Stimulated activated CD4-positive, alpha-beta T cell treated with anti-CD3 and anti-CD28 coated beads, Interleukin-2, amount 100 ng/mL, for 4 hours (primary cell): ENCODE results near the gene STK36.
A peak's percentile ranks its signal among the peaks of the same experiment; 100 is the strongest.

ENCODE experiments used
- DNase-seq: peaks from one replicate; pipeline ENCODE4 v3.0.0-alpha.2; 2020; ENCODE audit warnings: low read depth

STK36 gene

DNA sequence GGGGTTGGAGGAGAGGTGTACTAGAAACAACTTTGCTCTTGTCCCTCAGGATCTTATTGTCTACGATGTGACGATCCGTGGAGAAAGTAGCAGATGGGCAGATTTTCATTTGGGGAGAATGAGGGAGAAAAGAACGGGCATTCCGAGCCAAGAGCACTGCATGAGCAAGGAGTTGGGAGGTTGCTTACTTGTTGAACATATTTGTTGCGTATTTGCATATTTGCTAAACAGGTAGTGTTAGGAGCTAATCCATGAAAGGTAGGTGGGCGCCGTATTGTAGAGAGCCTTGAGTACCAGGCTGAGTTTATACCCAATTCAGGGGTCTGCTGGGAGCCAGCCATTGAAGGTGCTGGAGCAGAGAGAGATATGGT lies 11.9 kb upstream of the STK36 start:
- no peak for DNase-seq

DNA sequence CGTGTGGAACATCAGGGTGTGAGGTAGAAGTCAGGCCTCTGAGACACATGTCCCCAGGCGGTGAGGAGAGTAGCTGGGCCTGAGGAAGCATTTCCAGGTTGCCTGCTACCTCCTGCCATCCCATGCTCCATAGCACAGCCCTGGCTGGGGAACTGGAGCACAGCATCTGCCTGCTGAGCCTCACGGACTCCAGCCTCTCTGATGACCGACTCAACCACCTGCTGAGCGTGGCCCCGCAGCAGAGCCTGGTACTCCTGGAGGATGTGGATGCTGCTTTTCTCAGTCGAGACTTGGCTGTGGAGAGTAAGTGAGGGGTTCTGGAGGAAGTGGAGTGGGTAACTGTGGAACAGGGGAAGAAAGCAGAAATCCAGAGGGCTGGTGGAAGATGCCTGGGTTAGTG lies 9.5 kb upstream of the STK36 start:
- DNase-seq = no peak

DNA sequence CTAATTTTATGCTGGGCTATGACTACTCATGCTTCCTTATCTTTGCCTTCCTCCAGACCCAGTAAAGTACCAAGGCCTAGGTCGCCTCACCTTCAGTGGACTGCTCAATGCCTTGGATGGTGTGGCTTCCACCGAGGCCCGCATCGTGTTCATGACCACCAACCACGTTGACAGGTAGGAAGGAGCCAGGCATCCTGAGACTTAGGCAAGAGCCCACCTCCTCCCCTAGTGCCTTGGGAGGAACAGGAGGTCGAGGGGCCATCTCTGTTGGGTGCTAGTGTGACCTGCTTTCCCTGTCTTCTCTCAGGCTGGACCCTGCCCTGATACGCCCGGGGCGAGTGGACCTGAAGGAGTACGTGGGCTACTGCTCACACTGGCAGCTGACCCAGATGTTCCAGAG lies 9.1 kb upstream of the STK36 start:
- DNase-seq = no peak

DNA sequence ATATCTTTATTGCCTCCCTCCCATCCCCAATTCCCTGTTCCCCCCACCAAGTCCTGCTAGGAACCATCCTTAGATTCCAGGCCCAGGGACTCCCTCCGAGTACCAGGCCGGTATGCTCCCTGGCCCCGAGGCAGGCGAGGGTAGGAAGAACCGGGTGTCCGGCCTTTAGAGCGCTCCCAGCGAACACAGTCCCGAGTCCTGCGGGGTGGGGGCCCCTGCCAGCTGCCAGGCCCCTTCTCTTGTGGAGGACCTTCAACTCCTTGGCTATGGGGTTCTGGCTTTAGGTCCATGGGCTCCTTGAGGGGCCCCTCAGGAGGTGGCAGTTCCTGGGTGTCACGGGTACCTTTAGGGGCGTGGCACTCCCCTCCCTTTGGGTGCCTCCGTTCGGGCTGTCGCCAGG lies 8.0 kb upstream of the STK36 start:
- no peak for DNase-seq

DNA sequence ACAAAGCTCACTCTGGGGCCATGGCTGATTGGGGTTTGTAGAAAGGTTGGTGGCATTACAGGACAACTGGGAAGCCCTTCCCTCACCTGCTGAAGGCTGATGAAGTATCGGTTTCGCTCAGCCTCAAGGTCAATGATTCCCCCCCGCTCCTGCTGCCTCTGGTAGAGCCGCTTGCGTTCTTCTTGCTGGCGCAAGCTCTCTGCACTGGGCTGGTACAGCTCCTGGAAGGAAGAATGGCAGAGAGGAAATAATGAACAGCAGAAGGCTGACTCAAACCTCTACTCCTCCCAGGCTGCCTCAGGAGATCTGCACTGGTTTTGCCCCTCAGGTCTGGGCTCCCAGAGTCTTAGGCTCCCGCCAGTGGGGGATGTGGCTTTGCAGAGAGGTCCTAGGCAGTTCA lies 7.2 kb upstream of the STK36 start:
- DNase-seq = no peak

- no peak for DNase-seq
These were observed 711 bp upstream of the STK36 start for GRCh38 chr2:218671097-218671653.

GRCh38 chr2:218679119-218679518 lies 7.2 kb downstream of the STK36 start:
- DNase-seq = no peak

DNA sequence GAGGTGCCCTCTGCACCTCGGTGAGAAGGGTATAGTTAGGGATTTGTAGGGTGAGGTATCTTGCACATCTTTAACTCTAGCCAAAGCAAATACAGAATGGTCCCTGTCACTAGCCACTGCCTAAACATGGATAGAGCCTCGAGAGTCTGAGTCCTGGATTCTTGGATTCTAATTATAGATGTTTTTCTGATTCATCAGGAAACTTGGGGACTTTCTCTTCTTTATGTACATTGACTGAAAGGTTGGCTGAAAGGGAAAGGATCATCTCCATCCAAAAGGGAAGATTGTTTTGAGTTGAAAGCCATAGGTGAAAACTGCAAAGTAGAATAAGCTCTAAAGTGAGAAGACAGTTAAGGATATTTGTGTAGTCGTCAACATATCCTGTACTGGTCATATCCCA lies 8.2 kb downstream of the STK36 start:
- no peak for DNase-seq

- peak; percentile 27 for DNase-seq
These were observed 15.6 kb downstream of the STK36 start for GRCh38 chr2:218687400-218688060.

DNA sequence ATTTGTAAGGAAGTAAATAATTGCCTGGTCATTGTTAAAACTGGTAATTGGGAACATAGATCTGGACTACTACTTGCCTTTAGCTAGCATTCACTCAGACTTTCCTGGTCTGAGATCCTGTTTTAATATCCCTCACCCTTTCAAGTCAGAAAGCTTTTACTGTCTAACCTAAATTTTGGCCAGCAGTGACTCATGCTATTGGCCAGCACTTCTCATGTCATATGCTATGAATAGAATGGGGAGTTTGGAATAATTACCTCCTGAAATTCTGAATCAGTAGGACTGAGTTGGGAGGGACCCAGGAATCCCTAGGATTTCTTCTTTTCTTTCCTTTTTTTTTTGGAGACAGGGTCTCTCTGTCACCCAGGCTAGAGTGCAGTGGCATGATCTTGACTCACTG lies 19.3 kb downstream of the STK36 start:
- no peak for DNase-seq

- no peak for DNase-seq
These were observed 22.7 kb downstream of the STK36 start for GRCh38 chr2:218694405-218695145.

- DNase-seq = no peak
These were observed 27.0 kb downstream of the STK36 start for GRCh38 chr2:218698885-218699284.

GRCh38 chr2:218701806-218702205 lies 29.9 kb downstream of the STK36 start:
- no peak for DNase-seq

GRCh38 chr2:218703341-218703740 lies 31.5 kb downstream of the STK36 start:
- no peak for DNase-seq

DNA sequence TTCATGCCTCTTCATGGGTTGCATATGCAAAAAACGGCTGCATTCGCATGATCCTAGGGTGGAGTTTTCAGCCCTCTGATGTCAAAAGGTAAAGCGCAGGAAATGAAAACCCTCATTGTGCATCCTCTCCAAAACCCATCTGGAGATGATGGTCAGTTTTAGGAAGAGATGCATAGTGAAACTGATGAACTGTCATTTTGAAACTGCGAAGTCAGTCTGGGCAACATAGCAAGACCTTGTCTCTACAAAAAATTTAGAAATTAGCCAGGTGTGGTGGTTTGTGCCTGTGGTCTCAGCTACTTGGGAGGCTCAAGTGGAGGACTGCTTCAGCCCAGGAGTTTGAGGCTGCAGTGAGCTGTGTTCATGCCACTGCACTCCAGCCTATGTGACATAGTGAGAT lies 36.2 kb downstream of the STK36 start:
- DNase-seq = no peak

DNA sequence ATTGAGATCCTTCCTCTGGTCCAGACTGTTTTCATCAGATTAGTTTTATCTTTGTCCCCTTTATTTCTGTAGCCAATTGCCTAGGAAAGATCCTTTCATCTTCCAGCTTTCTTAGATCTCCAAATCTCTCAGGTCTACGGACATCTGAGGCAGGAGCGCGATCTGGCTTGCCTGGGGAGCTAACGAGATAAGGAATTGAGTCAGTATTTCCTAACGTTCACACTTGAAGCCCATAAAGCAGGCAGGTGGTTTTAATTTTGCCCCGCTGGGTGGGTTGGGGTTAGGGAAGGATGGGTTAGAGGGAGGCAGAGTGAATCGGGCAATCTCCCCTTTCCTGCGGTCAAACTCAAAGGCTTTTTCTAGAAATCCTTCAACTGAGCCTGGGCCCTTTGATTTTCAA lies 38.0 kb downstream of the STK36 start:
- no peak for DNase-seq

DNA sequence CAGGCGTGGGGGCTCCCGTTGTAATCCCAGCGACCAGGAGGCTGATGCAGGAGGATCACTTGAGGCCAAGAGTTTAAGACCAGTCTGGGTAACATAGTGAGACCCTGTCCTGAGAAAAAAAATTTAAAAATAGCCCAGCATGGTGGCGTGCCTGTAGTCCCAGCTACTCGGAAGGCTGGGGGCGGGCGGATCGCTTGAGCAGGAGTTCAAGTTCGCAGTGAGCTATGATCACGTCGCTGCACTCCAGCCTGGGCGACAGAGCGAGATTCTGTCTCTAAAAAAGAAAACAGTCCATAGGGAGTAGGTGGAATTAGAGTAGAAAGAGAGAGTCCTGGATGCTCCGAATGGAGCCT lies 38.4 kb downstream of the STK36 start:
- no peak for DNase-seq

GRCh38 chr2:218710687-218711549 lies 39.0 kb downstream of the STK36 start, which contains the start of gene TTLL4:
Gene TTLL4 (plus strand): TSS chr2:218710835. CDS start chr2:218737677, 26,842 bp downstream.
- peak; percentile 99 for DNase-seq

DNA sequence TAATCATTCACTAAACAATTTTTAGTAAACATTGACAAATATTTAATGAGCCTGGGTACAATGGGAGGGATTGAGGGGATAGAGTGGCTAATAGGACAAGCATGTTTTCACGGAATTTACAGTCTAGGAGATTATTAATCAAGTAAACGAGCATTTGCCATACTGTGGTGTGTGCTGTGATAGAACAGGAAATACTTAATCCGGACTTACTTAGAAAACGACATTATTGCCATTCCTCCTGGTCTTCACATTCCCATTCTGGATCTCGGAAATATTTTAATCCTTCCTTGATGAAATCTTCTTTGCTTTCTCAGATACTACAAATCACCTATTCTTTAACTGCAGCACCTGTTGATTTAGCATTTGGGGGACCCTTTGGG lies 39.7 kb downstream of the STK36 start:
- no peak for DNase-seq

DNA sequence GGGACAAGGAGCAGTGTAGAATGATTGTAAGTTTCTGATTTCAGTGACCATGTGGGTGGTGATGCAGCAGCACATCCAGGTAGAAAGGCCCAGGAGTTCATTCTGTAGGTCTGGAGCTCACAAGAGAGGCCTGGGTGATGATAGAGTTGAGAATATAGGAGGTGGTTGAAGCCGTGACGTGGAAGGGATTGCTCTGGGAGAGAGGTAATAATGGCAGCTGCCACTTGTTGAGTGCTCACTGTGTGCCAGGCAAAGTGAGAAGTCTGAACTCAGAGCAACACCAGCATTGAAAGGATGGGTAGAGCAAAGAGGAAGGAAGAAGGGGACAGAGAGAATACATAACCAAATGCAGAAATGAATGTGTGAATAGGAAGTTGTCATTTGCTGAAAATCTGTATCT lies 42.0 kb downstream of the STK36 start:
- DNase-seq = no peak

DNA sequence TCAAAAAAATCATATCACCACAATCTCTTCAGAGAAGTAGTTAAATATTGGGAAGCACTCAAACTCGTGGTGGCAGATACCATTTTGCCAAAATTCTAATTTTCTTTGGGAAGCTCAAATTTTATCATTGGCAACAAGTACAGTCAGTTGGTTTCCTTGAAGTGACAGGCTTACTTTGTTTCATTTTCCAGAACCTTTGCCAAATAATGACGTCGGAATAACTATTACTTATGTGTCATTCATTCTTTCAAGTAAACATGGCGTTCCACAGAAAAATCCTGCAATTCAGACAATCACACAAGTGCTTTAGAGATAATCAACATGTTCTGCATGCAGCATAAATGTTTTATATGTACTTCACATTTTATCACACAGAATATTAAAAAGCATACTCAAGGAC lies 44.2 kb downstream of the STK36 start:
- no peak for DNase-seq

DNA sequence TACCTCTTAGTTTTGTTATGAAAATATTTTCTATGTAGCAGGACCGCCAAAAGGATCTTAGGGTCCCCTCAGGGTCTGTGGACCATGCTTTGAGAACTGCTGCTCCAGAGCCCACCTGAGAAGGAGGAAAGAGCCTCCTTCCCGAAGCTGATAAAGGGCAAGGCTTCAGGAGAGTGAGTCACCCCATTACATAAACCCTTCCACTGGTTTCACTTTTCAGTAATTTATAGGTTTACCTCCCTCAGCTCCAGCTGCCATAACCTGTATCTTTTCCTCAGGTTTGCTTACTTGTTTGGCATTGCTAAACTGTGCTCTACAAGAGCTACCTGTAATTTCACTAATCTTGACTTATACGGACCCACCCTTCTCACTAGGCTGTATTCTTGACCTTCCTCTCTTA lies 45.4 kb downstream of the STK36 start:
- no peak for DNase-seq

DNA sequence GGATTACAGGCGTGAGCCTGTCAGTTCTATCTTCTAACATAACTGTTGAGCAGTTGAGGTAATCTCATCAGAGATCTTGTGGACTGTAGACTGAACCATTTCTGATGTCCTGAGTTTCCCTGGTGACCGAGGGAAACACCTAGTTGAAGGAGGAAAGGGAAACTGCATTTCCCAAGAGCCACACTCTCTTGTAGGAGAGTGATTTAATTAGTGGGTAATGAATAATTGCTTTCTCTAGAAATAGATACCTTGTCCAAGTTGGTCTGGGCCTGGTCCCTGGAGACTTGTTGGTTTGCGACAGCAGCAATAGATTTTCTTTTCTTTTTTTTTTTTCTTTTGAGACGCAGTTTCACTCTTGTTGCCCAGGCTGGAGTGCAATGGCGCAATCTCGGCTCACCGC lies 46.2 kb downstream of the STK36 start:
- no peak for DNase-seq
